Fibroblast of the aortic adventitia (primary cell): Measurements from ENCODE around the gene PTPA. TPM values are rescaled to one million over a fixed set of nuclear protein-coding genes. Genes with fewer than 3 reads are reported as not detected.
A peak's percentile ranks its signal among the peaks of the same experiment; 100 is the strongest.

Experiments
- DNase-seq: peaks from one replicate; pipeline ENCODE4 v3.0.0-alpha.2; 2010; ENCODE audit warnings: low read depth
- H3K4me3 ChIP-seq: 2 replicates; pipeline ENCODE4 v1.5.1; 2011; ENCODE audit warnings: low read depth, mild to moderate bottlenecking, control low read depth, low read length, moderate library complexity
- total RNA-seq: library from RNA; depleted of rRNA; stranded (reverse); fragments of >200 nt; gene quantifications from 2 replicates; pipeline ENCODE4 v1.2.3, GENCODE V29; 2012; ENCODE audit warnings: low replicate concordance
- TF ChIP-seq, protein P1 (sequence below): IDR thresholded peaks from 2 replicates; pipeline ENCODE4 v1.5.1; 2011; ENCODE audit warnings: mild to moderate bottlenecking, low read length, control low read depth, inconsistent platforms; ENCODE audit not compliant: insufficient read depth

PTPA gene
- total RNA-seq, 1 donor: 91.5 TPM

DNA sequence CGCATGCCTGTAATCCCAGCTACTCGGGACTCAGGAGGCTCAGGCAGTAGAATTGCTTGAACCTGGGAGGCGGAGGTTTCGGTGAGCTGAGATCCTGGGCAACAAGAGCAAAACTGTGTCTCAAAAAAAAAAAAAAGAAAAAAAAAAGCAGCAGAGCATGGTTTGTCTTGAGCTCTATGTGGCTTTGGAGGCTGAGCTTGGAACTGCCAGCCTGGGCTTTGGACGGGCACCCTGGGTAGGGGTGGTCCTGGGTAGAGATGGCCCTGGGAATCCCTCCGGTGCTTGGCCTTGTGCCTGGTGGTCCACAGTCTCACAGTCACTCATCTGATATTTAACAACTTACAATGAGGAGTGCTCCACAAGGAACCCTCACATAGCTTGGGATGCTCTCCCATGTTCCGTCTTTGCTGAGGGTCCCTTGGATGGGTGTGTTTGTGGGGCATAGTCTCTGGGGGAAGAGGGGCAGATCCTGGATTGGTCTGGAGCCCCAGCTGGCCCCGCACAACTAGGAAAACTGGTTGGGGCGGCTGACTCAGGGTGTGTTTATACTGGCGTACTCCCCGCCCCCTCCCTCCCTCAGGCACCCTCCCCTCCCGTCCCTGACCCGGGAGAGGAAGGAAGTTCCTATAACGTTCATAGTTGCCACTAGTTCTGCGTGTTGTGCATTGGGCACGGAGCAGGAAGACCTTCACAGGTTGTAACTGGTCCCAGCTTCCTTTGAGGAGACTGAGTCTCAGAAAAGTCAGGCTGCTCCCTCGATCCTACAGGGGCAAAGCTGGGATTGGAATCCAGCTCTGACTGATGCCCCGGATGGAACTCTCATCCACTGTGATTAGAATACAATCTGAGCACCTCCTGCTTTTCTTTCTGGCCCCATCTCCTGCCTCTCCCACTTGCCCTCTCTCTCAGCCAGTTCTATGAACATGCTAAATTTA is 55.7 kb downstream of the PTPA start:
- DNase-seq: peak; percentile 72
- TF ChIP-seq, protein P1, sequence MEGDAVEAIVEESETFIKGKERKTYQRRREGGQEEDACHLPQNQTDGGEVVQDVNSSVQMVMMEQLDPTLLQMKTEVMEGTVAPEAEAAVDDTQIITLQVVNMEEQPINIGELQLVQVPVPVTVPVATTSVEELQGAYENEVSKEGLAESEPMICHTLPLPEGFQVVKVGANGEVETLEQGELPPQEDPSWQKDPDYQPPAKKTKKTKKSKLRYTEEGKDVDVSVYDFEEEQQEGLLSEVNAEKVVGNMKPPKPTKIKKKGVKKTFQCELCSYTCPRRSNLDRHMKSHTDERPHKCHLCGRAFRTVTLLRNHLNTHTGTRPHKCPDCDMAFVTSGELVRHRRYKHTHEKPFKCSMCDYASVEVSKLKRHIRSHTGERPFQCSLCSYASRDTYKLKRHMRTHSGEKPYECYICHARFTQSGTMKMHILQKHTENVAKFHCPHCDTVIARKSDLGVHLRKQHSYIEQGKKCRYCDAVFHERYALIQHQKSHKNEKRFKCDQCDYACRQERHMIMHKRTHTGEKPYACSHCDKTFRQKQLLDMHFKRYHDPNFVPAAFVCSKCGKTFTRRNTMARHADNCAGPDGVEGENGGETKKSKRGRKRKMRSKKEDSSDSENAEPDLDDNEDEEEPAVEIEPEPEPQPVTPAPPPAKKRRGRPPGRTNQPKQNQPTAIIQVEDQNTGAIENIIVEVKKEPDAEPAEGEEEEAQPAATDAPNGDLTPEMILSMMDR: no peak
- peak overlapping the region; percentile 22 for H3K4me3 ChIP-seq

DNA sequence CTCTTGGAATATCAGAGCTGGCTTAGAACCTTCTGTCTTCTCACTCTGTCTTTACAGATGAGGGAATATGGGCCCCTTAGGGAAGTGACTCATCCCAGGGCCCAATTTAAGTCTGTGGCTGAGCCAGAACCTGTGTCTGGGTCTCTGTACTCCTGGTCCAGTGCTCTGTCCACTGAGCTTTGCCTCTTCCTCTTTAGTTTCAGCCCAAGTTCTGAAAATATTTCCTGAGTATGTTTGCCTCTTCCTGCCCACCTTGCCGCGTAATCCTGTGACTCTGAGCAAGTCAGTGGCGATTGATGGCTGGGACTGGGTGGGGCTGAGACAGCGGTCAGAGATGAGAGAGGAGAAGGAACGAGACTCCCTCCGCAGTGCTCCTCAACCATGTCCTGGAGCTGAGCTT is 59.0 kb downstream of the PTPA start:
- no peak overlapping the region for H3K4me3 ChIP-seq
- peak; percentile 49 for DNase-seq
- TF ChIP-seq, protein P1: no peak

DNA sequence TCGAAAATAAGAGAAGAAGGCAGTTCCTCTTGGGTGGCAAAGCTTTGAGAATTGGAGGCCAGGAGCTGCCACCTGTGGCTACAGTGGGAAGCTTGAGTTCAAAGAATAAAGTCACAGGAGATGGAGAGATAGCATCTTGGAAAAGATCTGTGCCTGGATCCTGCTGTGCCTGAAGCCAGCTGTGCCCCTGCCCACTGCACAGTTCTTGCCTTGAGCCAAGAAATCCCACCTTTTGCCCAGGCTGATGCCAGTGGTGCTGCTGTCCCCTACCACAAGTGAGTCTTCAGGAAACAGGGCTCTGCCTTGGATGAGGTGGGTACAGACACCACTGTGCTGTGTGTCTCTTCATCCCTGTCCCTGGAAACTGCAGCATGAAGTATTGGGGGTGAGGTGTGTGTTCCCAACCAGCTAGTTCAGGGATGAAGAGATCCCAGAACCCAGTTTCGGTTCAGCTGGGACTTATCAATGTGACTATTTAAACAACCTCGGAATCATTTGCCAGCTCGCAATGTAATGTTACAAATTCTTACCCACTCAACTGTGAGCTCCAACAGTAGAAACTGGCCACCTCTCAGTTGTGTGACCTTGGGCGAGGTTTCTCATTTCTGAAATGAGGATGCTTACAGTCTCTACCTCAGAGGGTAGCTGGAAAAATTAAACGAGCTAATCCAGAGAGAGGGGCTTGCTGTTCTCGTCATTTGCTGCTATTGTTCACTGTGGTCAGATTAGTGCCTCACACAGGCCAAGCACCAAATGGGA is 61.0 kb downstream of the PTPA start:
- DNase-seq: peak; percentile 7
- TF ChIP-seq, protein P1: no peak
- no peak overlapping the region for H3K4me3 ChIP-seq

DNA sequence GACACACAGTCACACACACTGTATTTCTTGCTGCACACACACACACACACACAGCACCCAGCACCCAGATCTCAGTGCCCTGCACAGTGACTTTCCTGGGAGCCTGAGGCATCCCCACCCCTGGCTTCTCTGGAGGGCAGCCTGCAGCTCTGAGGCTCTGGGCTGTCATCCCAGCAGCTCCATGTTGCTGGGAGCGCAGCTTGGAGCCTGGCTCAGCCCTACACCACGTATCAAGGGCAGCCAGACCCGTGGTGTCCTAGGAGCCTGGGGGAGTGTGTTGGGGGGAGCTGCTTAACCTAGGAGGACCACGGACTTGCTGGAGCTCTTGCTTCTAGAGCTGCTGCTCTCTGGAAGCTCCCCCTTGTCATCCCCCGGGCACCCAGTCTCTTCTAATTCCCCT is 61.6 kb downstream of the PTPA start:
- TF ChIP-seq, protein P1: no peak
- peak; percentile 47 for DNase-seq
- H3K4me3 ChIP-seq: no peak overlapping the region

DNA sequence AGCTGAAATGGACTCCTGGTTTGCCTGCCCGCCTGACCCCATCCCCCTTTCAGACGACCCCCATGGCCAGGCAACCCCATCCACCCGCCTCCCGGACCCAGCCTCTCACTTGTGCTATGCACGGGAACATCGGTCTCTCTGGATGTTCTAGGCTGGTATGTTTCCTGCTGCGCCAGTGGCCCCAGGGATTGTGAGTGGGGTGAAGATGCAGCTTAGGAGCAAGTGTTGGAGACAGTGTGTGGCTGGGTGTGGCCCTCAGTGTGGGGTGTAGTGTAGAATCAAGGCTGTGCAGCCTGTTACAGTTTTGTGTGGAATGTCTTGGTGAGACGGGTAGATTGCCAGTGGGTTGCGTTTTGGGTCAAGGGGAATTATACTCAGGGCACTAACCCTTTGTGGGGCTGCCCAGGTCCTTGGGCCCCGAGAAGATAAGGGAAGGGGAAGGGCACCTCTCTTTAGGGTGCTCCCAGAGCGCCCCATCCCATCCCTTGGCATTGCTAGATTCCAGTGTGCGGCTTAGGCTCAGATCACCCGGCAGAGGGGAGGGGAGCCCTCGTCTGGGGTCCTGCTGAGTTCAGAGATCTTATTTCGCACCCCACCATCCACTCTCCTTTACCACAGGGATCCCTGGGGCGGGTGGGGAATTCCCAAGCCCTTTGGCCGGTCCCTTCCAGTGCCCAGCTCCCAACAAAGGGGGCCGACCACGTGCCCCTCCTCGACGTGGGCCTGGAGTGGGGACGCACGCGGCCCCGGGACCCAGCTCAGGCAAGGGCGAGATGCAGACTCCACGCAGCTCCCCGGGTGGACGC is 62.3 kb downstream of the PTPA start:
- TF ChIP-seq, protein P1: no peak
- H3K4me3 ChIP-seq: peak overlapping the region; percentile 87
- DNase-seq: peak; percentile 37

DNA sequence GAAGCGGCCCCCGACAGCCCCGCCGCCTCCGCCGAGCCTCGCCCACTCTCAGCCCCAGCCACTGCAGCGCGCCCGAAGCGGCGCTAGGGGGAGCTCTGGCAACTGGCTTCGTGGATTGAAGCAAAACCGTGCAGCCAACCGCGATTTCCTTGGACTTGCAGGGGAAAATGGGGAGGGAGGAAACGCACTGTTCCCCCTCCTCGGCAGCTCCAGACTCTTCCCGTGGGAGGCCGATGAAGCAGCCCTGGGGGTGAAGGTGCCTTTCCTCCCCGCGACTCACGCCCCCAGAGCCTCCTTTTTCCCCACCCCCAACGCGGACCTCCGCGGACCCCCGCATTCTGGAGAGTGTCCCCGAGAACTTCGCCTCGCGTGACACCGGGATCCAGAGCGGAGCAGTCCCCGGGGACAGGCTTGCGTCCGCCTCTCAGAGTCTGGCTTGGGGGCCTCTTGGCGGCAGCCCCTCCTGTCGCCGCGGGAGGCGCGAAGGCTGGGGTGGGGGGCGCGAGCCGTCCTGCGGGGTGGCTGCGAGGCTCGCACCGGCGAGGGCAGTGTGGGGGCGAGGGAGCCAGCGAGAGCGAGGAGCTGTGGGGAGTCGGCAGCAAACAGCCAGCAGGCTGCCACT is 63.0 kb downstream of the PTPA start:
- TF ChIP-seq, protein P1: peak; percentile 96
- H3K4me3 ChIP-seq: peak overlapping the region; percentile 87
- DNase-seq: peak; percentile 96
